T-helper 1 cell treated with Interleukin-12 subunit alpha and Interleukin-12 subunit beta and Interleukin-4 antibody, amounts not matched to agents 30 μg/mL and 1 μg/mL, for 36 hours (primary cell): Measurements from ENCODE around the gene AQP7.

Experiments used
- H3K27ac Mint-ChIP-seq: one replicate; pipeline ENCODE4 v1.8.0; 2021; ENCODE audit warnings: mild to moderate bottlenecking, mixed read lengths
- H3K27me3 Mint-ChIP-seq: one replicate; pipeline ENCODE4 v1.8.0; 2021; ENCODE audit warnings: low read depth, mixed read lengths
- H3K36me3 Mint-ChIP-seq: one replicate; pipeline ENCODE4 v1.8.0; 2021; ENCODE audit warnings: low read depth, mixed read lengths
- H3K4me1 Mint-ChIP-seq: one replicate; pipeline ENCODE4 v1.8.0; 2021; ENCODE audit warnings: low read depth, mixed read lengths
- H3K4me3 Mint-ChIP-seq: one replicate; pipeline ENCODE4 v1.8.0; 2021; ENCODE audit warnings: mild to moderate bottlenecking, moderate library complexity, mixed read lengths
- H3K9me3 Mint-ChIP-seq: one replicate; pipeline ENCODE4 v1.8.0; 2021; ENCODE audit warnings: mixed read lengths

AQP7 gene

GRCh38 chr9:33350310-33350709 is 52.1 kb downstream of the AQP7 start:
- Mint-ChIP-seq H3K27ac (no peak overlapping the region), H3K36me3 (peaks cover 49% of the 10 kb centered on the region)

GRCh38 chr9:33349743-33350142 is 52.6 kb downstream of the AQP7 start:
- H3K27ac Mint-ChIP-seq = no peak overlapping the region
- no peaks in the 10 kb centered on the region for H3K9me3 Mint-ChIP-seq
- H3K36me3 Mint-ChIP-seq = peaks cover 45% of the 10 kb centered on the region
- H3K4me1 Mint-ChIP-seq = no peaks in the 10 kb centered on the region
- H3K4me3 Mint-ChIP-seq = no peak overlapping the region
- no peaks in the 10 kb centered on the region for H3K27me3 Mint-ChIP-seq

More at GRCh38 chr9:33350310-33350709, 52.1 kb downstream of the AQP7 start:
- H3K27me3 Mint-ChIP-seq = no peaks in the 10 kb centered on the region
- peaks cover 2% of the 10 kb centered on the region for H3K4me1 Mint-ChIP-seq
- H3K9me3 Mint-ChIP-seq = no peaks in the 10 kb centered on the region
- H3K4me3 Mint-ChIP-seq = no peak overlapping the region

DNA sequence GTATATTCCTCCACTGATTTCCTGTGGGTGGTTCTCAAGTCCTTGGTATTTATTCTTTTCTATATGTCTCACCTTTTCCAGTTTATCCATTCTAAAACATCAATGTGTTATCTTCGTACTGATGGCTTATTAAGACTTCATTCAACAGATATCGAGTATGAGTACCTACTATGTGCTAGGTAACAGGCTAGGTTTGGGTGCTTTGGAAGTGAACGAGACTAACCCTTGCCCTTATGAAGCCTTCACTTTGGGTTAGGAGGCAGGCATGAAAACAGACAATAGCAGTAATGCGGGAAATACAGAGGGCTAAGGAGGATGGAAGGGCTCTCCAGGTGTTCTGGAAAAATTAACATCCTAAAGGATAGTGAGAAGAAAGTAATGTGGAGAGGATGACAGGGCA is 53.4 kb downstream of the AQP7 start:
- H3K36me3 Mint-ChIP-seq = peaks cover 43% of the 10 kb centered on the region
- no peaks in the 10 kb centered on the region for H3K27me3 Mint-ChIP-seq
- no peaks in the 10 kb centered on the region for H3K4me1 Mint-ChIP-seq
- no peak overlapping the region for H3K4me3 Mint-ChIP-seq
- no peaks in the 10 kb centered on the region for H3K9me3 Mint-ChIP-seq
- no peak overlapping the region for H3K27ac Mint-ChIP-seq

- H3K27me3 Mint-ChIP-seq = no peaks in the 10 kb centered on the region
Observed at GRCh38 chr9:33346564-33346963, 55.8 kb downstream of the AQP7 start.

GRCh38 chr9:33344145-33344544 is 58.2 kb downstream of the AQP7 start:
- Mint-ChIP-seq H3K4me1 (peaks cover 4% of the 10 kb centered on the region), H3K27ac (no peak overlapping the region), H3K36me3 (peaks cover 67% of the 10 kb centered on the region), H3K27me3 (no peaks in the 10 kb centered on the region), H3K4me3 (no peak overlapping the region), H3K9me3 (peaks cover 19% of the 10 kb centered on the region)

More at GRCh38 chr9:33346564-33346963, 55.8 kb downstream of the AQP7 start:
- Mint-ChIP-seq H3K4me3 (no peak overlapping the region), H3K36me3 (peaks cover 49% of the 10 kb centered on the region), H3K9me3 (no peaks in the 10 kb centered on the region), H3K27ac (no peak overlapping the region), H3K4me1 (no peaks in the 10 kb centered on the region)

DNA sequence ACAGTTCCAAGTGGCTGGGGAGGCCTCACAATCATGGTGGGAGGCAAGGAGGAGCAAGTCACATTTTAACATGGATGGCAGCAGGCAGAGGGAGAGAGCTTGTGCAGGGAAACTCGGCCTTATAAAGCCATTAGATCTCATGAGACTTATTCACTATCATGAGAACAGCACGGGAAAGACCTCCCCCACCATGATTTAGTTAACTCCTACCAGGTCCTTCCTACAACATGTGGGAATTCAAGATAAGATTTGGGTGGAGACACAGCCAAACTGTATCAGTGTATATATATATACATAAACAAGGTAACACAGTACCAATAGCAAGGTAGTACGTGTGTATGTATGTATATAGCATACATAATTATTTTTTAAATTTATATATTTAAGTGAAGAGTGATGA is 61.2 kb downstream of the AQP7 start:
- H3K4me3 Mint-ChIP-seq = no peak overlapping the region
- peaks cover 4% of the 10 kb centered on the region for H3K4me1 Mint-ChIP-seq
- H3K36me3 Mint-ChIP-seq = peaks cover 54% of the 10 kb centered on the region
- H3K27ac Mint-ChIP-seq = no peak overlapping the region
- H3K27me3 Mint-ChIP-seq = no peaks in the 10 kb centered on the region
- H3K9me3 Mint-ChIP-seq = peaks cover 26% of the 10 kb centered on the region

DNA sequence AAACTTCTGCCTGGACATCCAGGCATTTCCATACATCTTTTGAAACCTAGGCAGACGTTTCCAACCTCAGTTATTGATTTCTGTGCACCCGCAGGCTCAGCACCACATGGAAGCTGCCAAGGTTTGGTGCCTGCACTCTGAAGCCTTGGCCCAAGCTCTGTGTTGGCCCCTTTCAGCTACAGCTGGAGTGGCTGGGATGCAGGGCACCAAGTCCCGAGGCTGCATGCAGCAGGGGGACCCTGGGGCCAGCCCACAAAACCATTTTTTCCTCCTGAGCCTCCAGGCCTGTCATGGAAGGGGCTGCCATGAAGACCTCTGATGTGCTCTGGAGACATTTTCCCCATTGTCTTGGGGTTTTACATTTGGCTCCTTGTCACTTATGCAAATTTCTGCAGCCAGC is 62.2 kb downstream of the AQP7 start:
- H3K4me3 Mint-ChIP-seq = no peak overlapping the region
- H3K9me3 Mint-ChIP-seq = peaks cover 26% of the 10 kb centered on the region
- H3K4me1 Mint-ChIP-seq = peaks cover 4% of the 10 kb centered on the region
- H3K27ac Mint-ChIP-seq = no peak overlapping the region
- no peaks in the 10 kb centered on the region for H3K27me3 Mint-ChIP-seq
- H3K36me3 Mint-ChIP-seq = peaks cover 49% of the 10 kb centered on the region
